Activated CD4-positive, alpha-beta T cell treated with anti-CD3 and anti-CD28 coated beads, Interleukin-2, amount 50 U/mL, for 48 hours (primary cell): ENCODE data around the gene KCNJ16.

Experiments
- DNase-seq, 2 experiments: peaks; one replicate each; pipeline ENCODE4 v3.0.0-alpha.2; 2020

KCNJ16 gene

DNA sequence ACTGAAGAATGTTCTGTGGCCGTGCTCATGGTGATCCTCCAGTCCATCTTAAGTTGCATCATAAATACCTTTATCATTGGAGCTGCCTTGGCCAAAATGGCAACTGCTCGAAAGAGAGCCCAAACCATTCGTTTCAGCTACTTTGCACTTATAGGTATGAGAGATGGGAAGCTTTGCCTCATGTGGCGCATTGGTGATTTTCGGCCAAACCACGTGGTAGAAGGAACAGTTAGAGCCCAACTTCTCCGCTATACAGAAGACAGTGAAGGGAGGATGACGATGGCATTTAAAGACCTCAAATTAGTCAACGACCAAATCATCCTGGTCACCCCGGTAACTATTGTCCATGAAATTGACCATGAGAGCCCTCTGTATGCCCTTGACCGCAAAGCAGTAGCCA lies 57.5 kb downstream of the KCNJ16 start:
- DNase-seq = no peak

DNA sequence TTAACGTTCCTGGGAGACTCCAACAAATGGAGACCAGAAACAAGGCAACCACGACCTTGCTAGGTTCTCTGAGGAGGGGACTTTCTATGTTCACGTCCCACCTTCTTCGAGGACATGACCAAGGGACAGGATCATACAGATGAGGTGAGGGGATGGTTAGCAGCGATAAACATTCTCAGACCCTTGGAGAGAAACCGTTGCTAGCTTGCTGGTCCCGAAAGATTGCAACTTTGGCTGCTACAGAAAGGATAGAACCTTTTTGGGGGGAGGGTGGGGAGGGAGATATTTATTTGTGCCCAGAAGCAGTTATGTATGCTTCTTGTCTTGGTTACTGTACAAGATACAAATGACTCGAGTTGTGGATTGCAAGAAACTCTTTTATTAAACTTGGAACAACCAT lies 59.0 kb downstream of the KCNJ16 start:
- DNase-seq = no peak

DNA sequence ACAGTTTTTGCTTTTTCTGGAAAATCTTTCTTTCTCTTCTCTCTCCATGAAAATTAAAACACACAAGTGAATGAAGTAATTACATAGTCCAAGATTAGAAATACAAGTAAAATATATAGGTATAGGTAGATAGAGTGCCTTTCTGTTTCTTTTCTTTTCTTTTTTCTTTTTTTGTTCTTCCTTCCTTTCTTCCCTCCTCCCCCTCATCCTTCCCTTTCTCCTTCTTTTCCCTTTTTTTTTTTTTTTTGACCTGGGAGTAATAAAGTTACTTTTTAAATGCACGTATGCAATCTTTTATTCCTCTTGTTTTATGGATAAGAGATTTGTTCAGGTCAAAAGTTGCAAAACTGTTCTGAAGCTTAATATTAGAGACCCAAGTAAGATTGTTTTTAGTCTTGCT lies 59.8 kb downstream of the KCNJ16 start:
- no peak for DNase-seq

GRCh38 chr17:70136131-70136530 lies 61.1 kb downstream of the KCNJ16 start:
- DNase-seq = no peak

DNA sequence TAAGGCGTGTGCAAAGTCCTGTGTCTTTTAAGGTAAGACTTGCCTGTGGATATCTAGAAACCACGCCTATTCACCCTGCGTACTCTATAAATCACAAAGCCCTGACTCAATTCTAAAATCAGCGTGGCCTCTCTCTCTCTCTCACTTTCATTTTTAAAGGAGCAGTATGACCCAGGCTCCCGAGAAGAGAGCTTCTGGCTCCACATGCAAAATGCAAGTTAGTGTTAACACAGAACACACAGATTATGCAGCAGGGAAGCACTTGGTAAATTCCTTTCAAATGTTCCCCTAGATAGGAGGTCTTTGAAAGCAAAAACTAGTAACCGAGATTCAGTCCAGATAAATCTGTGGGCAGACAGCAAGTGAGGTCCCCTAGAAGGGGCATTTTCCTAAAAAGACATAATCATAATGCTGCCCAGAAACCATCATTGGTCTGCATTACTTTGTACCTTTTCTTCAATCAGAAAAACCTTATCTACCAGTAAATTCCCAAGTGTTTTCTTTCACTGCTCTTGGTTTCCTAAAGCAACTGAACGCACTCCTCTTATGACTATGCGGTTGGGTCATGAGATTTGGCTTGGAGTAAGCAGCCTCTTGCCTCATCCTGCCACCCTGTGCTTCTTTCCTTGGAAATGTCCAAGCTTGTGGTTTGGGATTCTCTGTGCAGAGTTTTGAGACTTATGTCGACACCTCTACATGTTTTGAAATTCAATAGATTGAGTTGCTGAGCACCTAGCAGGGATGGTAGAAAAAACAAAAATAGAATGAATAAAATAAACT lies 62.6 kb downstream of the KCNJ16 start:
- peak; percentile 15 to 38 for DNase-seq

DNA sequence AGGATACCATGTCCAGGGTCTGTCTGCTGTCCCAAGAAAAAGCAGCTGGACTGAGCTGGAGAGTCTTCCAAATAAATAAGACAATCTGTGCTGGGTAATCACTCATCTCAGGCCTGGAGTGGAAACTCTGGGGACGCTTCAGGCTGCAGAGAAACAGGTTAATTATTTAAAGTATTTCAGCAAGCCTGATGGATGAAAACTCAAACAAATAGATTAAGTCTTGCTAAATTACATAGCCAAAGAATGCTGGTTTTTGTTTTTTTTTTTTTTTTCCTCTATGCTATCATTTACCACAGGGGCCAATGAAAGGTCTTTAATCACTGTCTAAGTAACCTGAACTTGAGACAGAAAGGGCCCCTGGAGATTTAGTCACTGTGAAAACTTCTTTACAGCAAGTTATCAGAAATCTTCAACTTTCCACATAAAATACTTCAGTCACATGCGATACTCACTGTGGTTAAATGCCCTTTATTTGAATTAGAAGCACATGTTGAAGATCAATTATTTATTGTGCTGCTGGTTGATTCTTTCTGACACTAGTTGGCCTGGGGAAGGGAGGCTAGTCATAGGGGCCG lies 63.4 kb downstream of the KCNJ16 start:
- DNase-seq = no peak

GRCh38 chr17:70139449-70139993 lies 64.5 kb downstream of the KCNJ16 start:
- DNase-seq = no peak

GRCh38 chr17:70144260-70144846 lies 69.3 kb downstream of the KCNJ16 start:
- DNase-seq = no peak

DNA sequence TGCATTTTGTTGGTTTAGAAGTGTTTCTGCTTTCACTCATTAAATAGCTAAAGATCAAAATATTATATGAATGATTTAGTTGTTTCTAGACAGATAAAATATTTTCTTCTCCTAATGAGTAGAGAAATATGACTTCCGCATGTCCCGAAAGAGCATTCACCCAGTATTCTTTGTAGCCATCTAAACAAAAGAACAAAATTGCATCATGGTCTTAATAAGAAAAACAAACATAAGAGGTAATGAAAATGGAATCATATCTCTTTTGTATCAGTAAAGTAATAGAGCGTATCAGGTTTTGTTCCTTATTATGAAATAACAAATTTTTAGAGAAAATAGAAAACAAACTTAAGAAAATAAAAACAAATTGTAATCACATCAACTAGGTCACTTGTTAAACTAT lies 78.2 kb downstream of the KCNJ16 start:
- DNase-seq = no peak

- no peak for DNase-seq
Measured at GRCh38 chr17:70157151-70157550, 82.1 kb downstream of the KCNJ16 start.

DNA sequence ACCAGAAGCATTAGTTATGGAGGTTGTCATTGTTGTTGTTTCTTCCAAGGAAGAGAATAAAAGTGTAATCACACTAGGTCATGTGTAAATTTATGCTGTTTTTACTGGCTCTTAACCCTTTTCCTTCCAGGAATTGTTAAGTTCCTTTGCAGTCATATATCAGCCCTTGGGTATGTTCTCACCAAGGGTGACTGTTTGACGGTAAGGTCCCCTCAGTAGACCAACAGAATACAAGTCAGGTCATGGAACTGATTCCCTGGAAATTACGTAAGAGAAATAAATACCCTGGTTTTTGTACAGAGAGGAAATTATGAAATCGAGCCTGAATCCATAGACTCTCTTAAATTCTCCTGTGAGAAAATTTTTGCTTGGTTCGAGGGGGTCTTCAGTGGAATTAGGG lies 83.2 kb downstream of the KCNJ16 start:
- no peak for DNase-seq

- DNase-seq = no peak
Measured at GRCh38 chr17:70158591-70158990, 83.6 kb downstream of the KCNJ16 start.

DNA sequence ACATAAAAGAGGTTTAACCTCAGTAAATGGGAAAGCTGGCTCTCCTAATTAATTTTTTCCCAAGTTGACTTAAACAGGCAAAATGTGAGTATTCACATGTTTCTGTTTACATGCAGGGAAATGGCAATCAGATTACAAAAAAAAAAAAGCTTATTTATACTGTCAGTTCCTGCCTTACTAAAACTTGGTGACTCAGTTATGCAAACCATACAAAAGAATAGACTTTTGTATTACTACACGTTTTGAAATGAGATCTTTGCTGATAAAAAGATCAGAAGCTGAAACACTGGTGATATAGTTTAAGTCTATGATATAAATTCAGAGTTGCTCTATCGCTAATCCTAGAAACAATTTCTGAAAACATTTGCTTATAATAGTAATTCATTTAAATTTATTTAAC lies 85.0 kb downstream of the KCNJ16 start:
- no peak for DNase-seq

GRCh38 chr17:70161519-70161918 lies 86.5 kb downstream of the KCNJ16 start:
- no peak for DNase-seq

GRCh38 chr17:70165383-70165782 lies 90.4 kb downstream of the KCNJ16 start:
- no peak for DNase-seq

DNA sequence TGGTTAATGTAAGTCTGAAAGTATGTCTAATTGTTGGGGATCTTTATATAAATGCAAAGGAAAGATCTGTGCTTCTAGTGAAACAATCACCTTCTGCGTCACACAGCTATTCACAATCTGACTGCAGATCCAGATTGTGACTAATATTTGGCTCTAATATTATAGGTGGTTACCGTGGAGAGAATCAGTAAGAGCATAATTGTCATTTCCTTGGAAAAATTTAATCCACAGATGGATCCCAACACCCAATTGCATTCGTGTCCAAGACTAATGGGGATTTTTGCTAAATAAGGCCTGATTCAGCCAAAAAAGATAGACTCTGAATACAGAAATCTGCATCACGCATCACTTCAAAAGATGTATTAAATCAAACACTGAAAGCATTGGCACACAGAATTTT lies 91.6 kb downstream of the KCNJ16 start:
- no peak for DNase-seq

GRCh38 chr17:70168044-70168976 lies 93.3 kb downstream of the KCNJ16 start:
- DNase-seq = peak; percentile 18 to 31

GRCh38 chr17:70168977-70169708 lies 94.1 kb downstream of the KCNJ16 start, which contains the start of gene KCNJ2:
Gene KCNJ2 (plus strand): TSS chr17:70169532. CDS start chr17:70175040, 5,508 bp downstream.
- DNase-seq = peak; percentile 59 to 66

DNA sequence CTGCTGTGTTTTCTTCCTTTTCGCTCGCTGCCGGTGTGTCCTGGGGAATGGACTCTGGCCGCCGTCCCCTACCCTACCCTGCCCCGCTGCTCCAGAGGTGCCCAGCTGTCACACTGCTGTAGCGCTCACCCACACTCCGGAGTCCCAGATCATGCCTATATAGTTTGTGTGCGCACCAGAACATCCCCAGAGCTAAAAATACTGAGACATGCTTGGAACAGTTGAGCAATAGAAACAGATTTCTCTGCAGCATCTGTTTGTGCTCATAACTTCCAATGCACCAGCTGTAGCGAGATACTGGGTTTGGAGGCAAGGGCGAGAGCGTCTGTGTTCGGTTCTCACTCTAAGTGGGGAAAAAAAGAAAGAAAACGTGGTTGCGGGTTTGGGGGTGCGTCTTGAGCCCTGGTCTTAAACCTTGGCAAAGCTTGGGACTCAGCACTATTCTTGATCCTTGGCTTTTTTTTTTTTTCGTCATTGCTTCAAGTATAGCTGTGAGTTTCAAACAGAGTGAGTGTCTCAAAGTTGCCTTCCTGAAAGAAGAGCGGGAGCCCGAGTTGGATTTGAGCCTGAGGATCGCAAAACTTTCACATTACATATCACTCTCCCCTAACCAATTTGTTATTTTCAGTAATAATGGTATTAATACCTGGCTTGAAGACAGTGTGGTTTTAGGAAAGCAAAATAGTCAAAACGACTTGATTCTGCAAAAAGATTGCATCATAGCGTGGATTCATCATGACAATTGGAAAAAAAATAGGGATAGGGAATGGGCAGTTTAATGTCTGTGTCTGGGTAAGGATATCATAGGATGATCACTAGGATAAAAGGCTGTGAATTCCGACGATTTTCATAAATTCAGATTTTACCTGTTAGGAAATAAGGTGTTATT lies 94.9 kb downstream of the KCNJ16 start:
- DNase-seq = no peak

GRCh38 chr17:70171159-70171558 lies 96.1 kb downstream of the KCNJ16 start:
- no peak for DNase-seq

- no peak for DNase-seq
Measured at GRCh38 chr17:70172449-70172848, 97.4 kb downstream of the KCNJ16 start.
